Neural progenitor cell (in vitro differentiated cells): ENCODE data around the gene SLC35E1.

ENCODE experiments used
- EZH2 ChIP-seq: fragments of 200-600 bp; sonication (generic); IDR thresholded peaks from 2 replicates; pipeline ENCODE4 v1.6.1; 2017; ENCODE audit warnings: antibody characterized with exemption, mild to moderate bottlenecking, moderate library complexity
- TF ChIP-seq, protein P1 (sequence below): fragments of 200-600 bp; sonication (generic); IDR thresholded peaks from 2 replicates; pipeline ENCODE4 v1.5.1; 2017; ENCODE audit warnings: antibody characterized with exemption, mild to moderate bottlenecking

DNA sequence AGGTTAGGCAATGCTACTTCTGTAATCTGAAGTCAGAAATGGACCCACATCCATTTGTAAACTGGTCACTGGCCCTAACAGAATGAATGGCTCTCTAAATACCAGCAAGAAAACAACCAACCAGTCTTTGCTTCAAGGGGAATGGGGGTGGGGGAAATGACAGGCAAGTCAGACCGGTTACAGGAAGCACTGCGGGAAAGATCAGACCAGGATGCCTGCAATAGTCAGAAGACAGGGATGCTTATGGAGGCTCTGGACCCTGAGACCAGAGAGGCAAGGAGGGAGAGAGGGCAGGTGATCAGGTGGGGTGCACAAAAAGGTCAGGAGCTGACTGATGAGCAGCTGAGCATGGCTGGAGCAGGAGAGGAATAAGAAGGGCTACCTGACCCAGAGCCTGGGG is 42.7 kb upstream of the SLC35E1 start:
- TF ChIP-seq, protein P1, sequence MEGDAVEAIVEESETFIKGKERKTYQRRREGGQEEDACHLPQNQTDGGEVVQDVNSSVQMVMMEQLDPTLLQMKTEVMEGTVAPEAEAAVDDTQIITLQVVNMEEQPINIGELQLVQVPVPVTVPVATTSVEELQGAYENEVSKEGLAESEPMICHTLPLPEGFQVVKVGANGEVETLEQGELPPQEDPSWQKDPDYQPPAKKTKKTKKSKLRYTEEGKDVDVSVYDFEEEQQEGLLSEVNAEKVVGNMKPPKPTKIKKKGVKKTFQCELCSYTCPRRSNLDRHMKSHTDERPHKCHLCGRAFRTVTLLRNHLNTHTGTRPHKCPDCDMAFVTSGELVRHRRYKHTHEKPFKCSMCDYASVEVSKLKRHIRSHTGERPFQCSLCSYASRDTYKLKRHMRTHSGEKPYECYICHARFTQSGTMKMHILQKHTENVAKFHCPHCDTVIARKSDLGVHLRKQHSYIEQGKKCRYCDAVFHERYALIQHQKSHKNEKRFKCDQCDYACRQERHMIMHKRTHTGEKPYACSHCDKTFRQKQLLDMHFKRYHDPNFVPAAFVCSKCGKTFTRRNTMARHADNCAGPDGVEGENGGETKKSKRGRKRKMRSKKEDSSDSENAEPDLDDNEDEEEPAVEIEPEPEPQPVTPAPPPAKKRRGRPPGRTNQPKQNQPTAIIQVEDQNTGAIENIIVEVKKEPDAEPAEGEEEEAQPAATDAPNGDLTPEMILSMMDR: no peak
- TF ChIP-seq EZH2: no peak
